IMR-90 (cell line): ENCODE measurements around the gene VAMP8. TPM values are rescaled to one million over a fixed set of nuclear protein-coding genes. Genes with fewer than 3 reads are reported as not detected.

Experiments
- ATAC-seq: fragments of 200-7000 bp; cut with Tn5 transposase; 2 replicates; pipeline ENCODE4 v1.9.1; 2020; ENCODE audit warnings: low read depth, mild to moderate bottlenecking, moderate library complexity
- BruUV-seq: library from RNA; stranded (reverse); fragments of 400-500 nt; replicated peaks from 2 replicates; lab custom pipeline; 2021; lab: Mats Ljungman, UMichigan
- CTCF ChIA-PET: fragments of 300-600 bp; formaldehyde crosslinking; extraction: SDS; loops from one replicate; lab custom pipeline; 2021; ENCODE audit warnings: antibody characterized with exemption; lab: Yijun Ruan, JAX
- POLR2A ChIA-PET: fragments of 300-600 bp; sonication (Branson Sonifier 250); formaldehyde crosslinking; loops from one replicate; lab custom pipeline; 2022; ENCODE audit warnings: antibody characterized with exemption; ENCODE audit not compliant: unreplicated experiment; lab: Charles Lee
- DNase-seq: peaks from one replicate; pipeline ENCODE4 v3.0.0; 2013
- H2AFZ ChIP-seq: replicated peaks from 2 replicates; pipeline ENCODE3; 2013; ENCODE audit warnings: low read length, mild to moderate bottlenecking; ENCODE audit not compliant: poor library complexity
- H2AK5ac ChIP-seq: 2 replicates; pipeline ENCODE4 v1.6.1; 2013; ENCODE audit warnings: low read depth, low read length, inconsistent platforms
- H2AK9ac ChIP-seq: replicated peaks from 2 replicates; pipeline ENCODE3; 2013; ENCODE audit warnings: mild to moderate bottlenecking, low read depth, low read length, moderate library complexity; ENCODE audit not compliant: poor library complexity
- H2BK120ac ChIP-seq: 2 replicates; pipeline ENCODE4 v1.6.1; 2013; ENCODE audit warnings: low read depth, low read length, inconsistent platforms
- H2BK15ac ChIP-seq: 3 replicates; pipeline ENCODE4 v1.6.1; 2013; ENCODE audit warnings: low read depth, low read length, inconsistent platforms
- H2BK20ac ChIP-seq: 2 replicates; pipeline ENCODE4 v1.6.1; 2013; ENCODE audit warnings: low read depth, mild to moderate bottlenecking, inconsistent platforms, low read length, moderate library complexity
- H2BK5ac ChIP-seq: 2 replicates; pipeline ENCODE4 v1.6.1; 2013; ENCODE audit warnings: mild to moderate bottlenecking, low read depth, low read length, inconsistent platforms; ENCODE audit not compliant: poor library complexity, severe bottlenecking
- H3K14ac ChIP-seq: replicated peaks from 2 replicates; pipeline ENCODE4 v1.6.1; 2013; ENCODE audit warnings: low read depth, low read length, inconsistent platforms
- H3K18ac ChIP-seq: 2 replicates; pipeline ENCODE4 v1.6.1; 2013; ENCODE audit warnings: low read depth, low read length, control low read depth
- H3K23ac ChIP-seq: 2 replicates; pipeline ENCODE4 v1.6.1; 2013; ENCODE audit warnings: low read depth, low read length, inconsistent platforms
- H3K27ac ChIP-seq: 2 replicates; pipeline ENCODE4 v1.5.1; 2013; ENCODE audit warnings: mild to moderate bottlenecking, control low read depth, low read length; ENCODE audit not compliant: insufficient read depth
- H3K27me3 ChIP-seq: 2 replicates; pipeline ENCODE4 v1.6.1; 2013; ENCODE audit warnings: low read length; ENCODE audit not compliant: control insufficient read depth, insufficient read depth
- H3K36me3 ChIP-seq: 2 replicates; pipeline ENCODE4 v1.6.1; 2013; ENCODE audit warnings: low read length, mixed read lengths; ENCODE audit not compliant: control insufficient read depth, insufficient read depth
- H3K4ac ChIP-seq: 2 replicates; pipeline ENCODE4 v1.6.1; 2013; ENCODE audit warnings: low read depth, low read length, inconsistent platforms
- H3K4me1 ChIP-seq: 2 replicates; pipeline ENCODE4 v1.6.1; 2013; ENCODE audit warnings: low read length, mixed read lengths; ENCODE audit not compliant: control insufficient read depth, insufficient read depth
- H3K4me2 ChIP-seq: 2 replicates; pipeline ENCODE4 v1.6.1; 2013; ENCODE audit warnings: low read depth, mild to moderate bottlenecking, control low read depth, low read length, moderate library complexity
- H3K4me3 ChIP-seq: 2 replicates; pipeline ENCODE4 v1.5.1; 2013; ENCODE audit warnings: low read depth, mild to moderate bottlenecking, control low read depth, low read length, moderate library complexity; ENCODE audit not compliant: insufficient read depth
- H3K56ac ChIP-seq: 2 replicates; pipeline ENCODE4 v1.6.1; 2013; ENCODE audit warnings: low read length, inconsistent platforms; ENCODE audit not compliant: insufficient read depth; ENCODE audit errors: extremely low read depth
- H3K79me1 ChIP-seq, 2 experiments: 2 replicates each; pipeline ENCODE4 v1.6.1; 2013; ENCODE audit warnings: low read length in 2 of 2, inconsistent platforms in 1 of 2, low read depth in 1 of 2
- H3K9ac ChIP-seq: 2 replicates; pipeline ENCODE4 v1.6.1; 2013; ENCODE audit warnings: low read depth, low read length, control low read depth
- H3K9me1 ChIP-seq: 2 replicates; pipeline ENCODE4 v1.6.1; 2013; ENCODE audit warnings: low read length, inconsistent platforms; ENCODE audit not compliant: insufficient read depth
- H3K9me3 ChIP-seq: 2 replicates; pipeline ENCODE4 v1.6.1; 2013; ENCODE audit warnings: low read length; ENCODE audit not compliant: control insufficient read depth, insufficient read depth
- H4K20me1 ChIP-seq: 2 replicates; pipeline ENCODE4 v1.6.1; 2013; ENCODE audit warnings: low read length, inconsistent platforms; ENCODE audit not compliant: insufficient read depth
- H4K5ac ChIP-seq: 2 replicates; pipeline ENCODE4 v1.6.1; 2013; ENCODE audit warnings: mild to moderate bottlenecking, low read depth, low read length, control low read depth
- H4K8ac ChIP-seq, 2 experiments: 2 replicates each; pipeline ENCODE4 v1.6.1; 2013; ENCODE audit warnings: low read depth in 2 of 2, low read length in 2 of 2, control low read depth in 1 of 2, inconsistent platforms in 1 of 2
- H4K91ac ChIP-seq: 2 replicates; pipeline ENCODE4 v1.6.1; 2013; ENCODE audit warnings: low read depth, low read length, inconsistent platforms; ENCODE audit not compliant: insufficient read depth
- CEBPB ChIP-seq: IDR thresholded peaks from 2 replicates; pipeline ENCODE4 v1.6.1; 2012; ENCODE audit warnings: low read depth, low read length, improper control_type of control experiment
- CHD1 ChIP-seq: IDR thresholded peaks from 2 replicates; pipeline ENCODE4 v1.6.1; 2012; ENCODE audit warnings: low read depth, low read length, improper control_type of control experiment
- FOS ChIP-seq: fragments of 150-350 bp; IDR thresholded peaks from 2 replicates; pipeline ENCODE4 v1.6.1; 2016; ENCODE audit warnings: low read depth, low read length
- MAFK ChIP-seq: IDR thresholded peaks from 2 replicates; pipeline ENCODE4 v1.6.1; 2012; ENCODE audit warnings: low read depth, low read length, improper control_type of control experiment
- MAZ ChIP-seq: IDR thresholded peaks from 2 replicates; pipeline ENCODE4 v1.6.1; 2012; ENCODE audit warnings: low read depth, mild to moderate bottlenecking, low read length, improper control_type of control experiment, moderate library complexity, borderline replicate concordance
- MXI1 ChIP-seq: IDR thresholded peaks from 2 replicates; pipeline ENCODE4 v1.6.1; 2012; ENCODE audit warnings: low read depth, mild to moderate bottlenecking, low read length, moderate library complexity, borderline replicate concordance
- POLR2A ChIP-seq: IDR thresholded peaks from 2 replicates; pipeline ENCODE4 v1.6.1; 2012; ENCODE audit warnings: mild to moderate bottlenecking, low read depth, low read length
- RAD21 ChIP-seq: IDR thresholded peaks from 2 replicates; pipeline ENCODE4 v1.6.1; 2012; ENCODE audit warnings: low read length, improper control_type of control experiment
- RCOR1 ChIP-seq: IDR thresholded peaks from 2 replicates; pipeline ENCODE4 v1.6.1; 2012; ENCODE audit warnings: mild to moderate bottlenecking, low read length, improper control_type of control experiment; ENCODE audit not compliant: insufficient replicate concordance
- SMC3 ChIP-seq: fragments of 150-350 bp; IDR thresholded peaks from 2 replicates; pipeline ENCODE4 v1.6.1; 2016; ENCODE audit warnings: low read depth, mild to moderate bottlenecking, antibody characterized with exemption, low read length, moderate library complexity
- WGBS, 2 experiments: methylation state at CpG; one replicate each; pipeline versions ENCODE4 v1.1.5 to v1.1.7; 2013; ENCODE audit warnings: missing lambda C conversion rate in 2 of 2; ENCODE audit not compliant: insufficient read length in 1 of 2; ENCODE audit errors: extremely low coverage in 2 of 2; 5-methylcytosine and 5-hydroxymethylcytosine counted together
- dilution Hi-C: fragments of 300-500 bp; cut with HindIII; formaldehyde crosslinking; loops from one replicate; pipeline ENCODE4 v1.14.3; 2018; ENCODE audit warnings: low sequenced_read_pairs; ENCODE audit not compliant: unreplicated experiment
- in situ Hi-C: fragments of 300-500 bp; cut with MboI; formaldehyde crosslinking; loops from 3 replicates; pipeline ENCODE4 v1.14.3; 2019; ENCODE audit warnings: low sequenced_read_pairs, inconsistent platforms, mixed read lengths
- intact Hi-C: fragments of 100-400 bp; cut with micrococcal nuclease; formaldehyde crosslinking; loops from 2 replicates; pipeline ENCODE4 v1.10.0; 2022
- polyA plus RNA-seq, 3 experiments: library from polyadenylated mRNA; depleted of rRNA; stranded (reverse); fragments of >200 nt; gene quantifications; 2 replicates each; pipeline ENCODE4 v1.2.3, GENCODE V29; 2012; ENCODE audit warnings: low replicate concordance in 1 of 3
- total RNA-seq: library from RNA; depleted of rRNA; stranded (reverse); fragments of >200 nt; gene quantifications from 2 replicates; pipeline ENCODE4 v1.2.3, GENCODE V29; 2012
- TF ChIP-seq, protein P1 (sequence below): fragments of 150-350 bp; IDR thresholded peaks from 2 replicates; pipeline ENCODE4 v1.6.1; 2016; ENCODE audit warnings: low read depth, mild to moderate bottlenecking, low read length, moderate library complexity, borderline replicate concordance
- TF ChIP-seq, protein P2 (sequence below): fragments of 150-350 bp; IDR thresholded peaks from 2 replicates; pipeline ENCODE4 v1.6.1; 2017; ENCODE audit warnings: mild to moderate bottlenecking, antibody characterized with exemption, low read length, low read depth
- TF ChIP-seq, protein P3 (sequence below): conservative IDR thresholded peaks from 2 replicates; pipeline ENCODE4 v1.5.1; 2012; ENCODE audit warnings: mild to moderate bottlenecking, low read depth, low read length, improper control_type of control experiment

Gene VAMP8
- total and polyA plus RNA-seq, 2 of the 4 experiments (the other 2 are of a cell fraction): 0.90 to 1.9 TPM

GRCh38 chr2:85554980-85555612, 22.3 kb upstream of the VAMP8 start (continued):
- no peak for TF ChIP-seq POLR2A

GRCh38 chr2:85557130-85557529, 20.3 kb upstream of the VAMP8 start:
- intact Hi-C loops (no loop called here), in situ Hi-C loops (loop anchor here (10.0 kb wide), 1 partner anchor 492 kb away; no protein-coding TSS in a partner anchor), dilution Hi-C loops (no loop called here)
- no peak overlapping the region for H3K14ac ChIP-seq
- no peak overlapping the region for H3K23ac ChIP-seq
- no peaks in the 10 kb centered on the region for H4K20me1 ChIP-seq
- H3K18ac ChIP-seq: no peak overlapping the region
- H4K8ac ChIP-seq: no peak overlapping the region
- H4K91ac ChIP-seq: no peak overlapping the region
- CTCF ChIA-PET: interaction anchor here (0.5 to 1.6 kb wide), 2 partner anchors 136 to 492 kb away, joined by 5 to 6 read pairs; no protein-coding TSS in a partner anchor
- DNase-seq (no peak), ATAC-seq (no peak)
- no peak overlapping the region for H2BK20ac ChIP-seq
- no TSS peak for BruUV-seq
- H3K36me3 ChIP-seq: peaks cover 35% of the 10 kb centered on the region
- H3K27me3 ChIP-seq: no peaks in the 10 kb centered on the region
- H2AFZ ChIP-seq: no peak overlapping the region
- 89% methylated on average over 3 of the region's 5 CpGs; no CpG with 5 or more reads in 1 of the 2 experiments for WGBS, 2 experiments
- H3K79me1 ChIP-seq: peaks cover 19 to 58% of the 10 kb centered on the region in 2 experiments
- no peak overlapping the region for H4K5ac ChIP-seq
- H3K4ac ChIP-seq: no peak overlapping the region
- H2AK5ac ChIP-seq: no peak overlapping the region
- no peak overlapping the region for H3K4me2 ChIP-seq
- no peak overlapping the region for H3K56ac ChIP-seq
- peaks cover 8% of the 10 kb centered on the region; the same call in 1 of the 2 replicates for H3K9me1 ChIP-seq
- H2BK5ac ChIP-seq: no peak overlapping the region
- no peak overlapping the region for H2AK9ac ChIP-seq
- POLR2A ChIA-PET: interaction anchor here (0.5 kb wide), 2 partner anchors 18 to 63 kb away, joined by 3 read pairs; no protein-coding TSS in a partner anchor
- no peaks in the 10 kb centered on the region for H3K9me3 ChIP-seq
- H3K4me3 ChIP-seq: no peak overlapping the region
- H2BK15ac ChIP-seq: no peak overlapping the region
- no peak overlapping the region for H3K9ac ChIP-seq
- no peak overlapping the region for H2BK120ac ChIP-seq
- peaks cover 3% of the 10 kb centered on the region; the same call in 1 of the 2 replicates for H3K4me1 ChIP-seq
- H3K27ac ChIP-seq: no peak overlapping the region
- TF ChIP-seq MXI1 (no peak), RAD21 (no peak), CEBPB (no peak), MAFK (no peak), FOS (no peak), CHD1 (no peak), MAZ (no peak), SMC3 (no peak), RCOR1 (no peak)
- TF ChIP-seq, protein P1, sequence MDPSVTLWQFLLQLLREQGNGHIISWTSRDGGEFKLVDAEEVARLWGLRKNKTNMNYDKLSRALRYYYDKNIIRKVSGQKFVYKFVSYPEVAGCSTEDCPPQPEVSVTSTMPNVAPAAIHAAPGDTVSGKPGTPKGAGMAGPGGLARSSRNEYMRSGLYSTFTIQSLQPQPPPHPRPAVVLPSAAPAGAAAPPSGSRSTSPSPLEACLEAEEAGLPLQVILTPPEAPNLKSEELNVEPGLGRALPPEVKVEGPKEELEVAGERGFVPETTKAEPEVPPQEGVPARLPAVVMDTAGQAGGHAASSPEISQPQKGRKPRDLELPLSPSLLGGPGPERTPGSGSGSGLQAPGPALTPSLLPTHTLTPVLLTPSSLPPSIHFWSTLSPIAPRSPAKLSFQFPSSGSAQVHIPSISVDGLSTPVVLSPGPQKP: no peak
- TF ChIP-seq, protein P2, sequence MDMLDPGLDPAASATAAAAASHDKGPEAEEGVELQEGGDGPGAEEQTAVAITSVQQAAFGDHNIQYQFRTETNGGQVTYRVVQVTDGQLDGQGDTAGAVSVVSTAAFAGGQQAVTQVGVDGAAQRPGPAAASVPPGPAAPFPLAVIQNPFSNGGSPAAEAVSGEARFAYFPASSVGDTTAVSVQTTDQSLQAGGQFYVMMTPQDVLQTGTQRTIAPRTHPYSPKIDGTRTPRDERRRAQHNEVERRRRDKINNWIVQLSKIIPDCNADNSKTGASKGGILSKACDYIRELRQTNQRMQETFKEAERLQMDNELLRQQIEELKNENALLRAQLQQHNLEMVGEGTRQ: no peak
- TF ChIP-seq, protein P3, sequence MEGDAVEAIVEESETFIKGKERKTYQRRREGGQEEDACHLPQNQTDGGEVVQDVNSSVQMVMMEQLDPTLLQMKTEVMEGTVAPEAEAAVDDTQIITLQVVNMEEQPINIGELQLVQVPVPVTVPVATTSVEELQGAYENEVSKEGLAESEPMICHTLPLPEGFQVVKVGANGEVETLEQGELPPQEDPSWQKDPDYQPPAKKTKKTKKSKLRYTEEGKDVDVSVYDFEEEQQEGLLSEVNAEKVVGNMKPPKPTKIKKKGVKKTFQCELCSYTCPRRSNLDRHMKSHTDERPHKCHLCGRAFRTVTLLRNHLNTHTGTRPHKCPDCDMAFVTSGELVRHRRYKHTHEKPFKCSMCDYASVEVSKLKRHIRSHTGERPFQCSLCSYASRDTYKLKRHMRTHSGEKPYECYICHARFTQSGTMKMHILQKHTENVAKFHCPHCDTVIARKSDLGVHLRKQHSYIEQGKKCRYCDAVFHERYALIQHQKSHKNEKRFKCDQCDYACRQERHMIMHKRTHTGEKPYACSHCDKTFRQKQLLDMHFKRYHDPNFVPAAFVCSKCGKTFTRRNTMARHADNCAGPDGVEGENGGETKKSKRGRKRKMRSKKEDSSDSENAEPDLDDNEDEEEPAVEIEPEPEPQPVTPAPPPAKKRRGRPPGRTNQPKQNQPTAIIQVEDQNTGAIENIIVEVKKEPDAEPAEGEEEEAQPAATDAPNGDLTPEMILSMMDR: no peak
